ENCODE results near the gene ADARB2.

ADARB2 gene

DNA sequence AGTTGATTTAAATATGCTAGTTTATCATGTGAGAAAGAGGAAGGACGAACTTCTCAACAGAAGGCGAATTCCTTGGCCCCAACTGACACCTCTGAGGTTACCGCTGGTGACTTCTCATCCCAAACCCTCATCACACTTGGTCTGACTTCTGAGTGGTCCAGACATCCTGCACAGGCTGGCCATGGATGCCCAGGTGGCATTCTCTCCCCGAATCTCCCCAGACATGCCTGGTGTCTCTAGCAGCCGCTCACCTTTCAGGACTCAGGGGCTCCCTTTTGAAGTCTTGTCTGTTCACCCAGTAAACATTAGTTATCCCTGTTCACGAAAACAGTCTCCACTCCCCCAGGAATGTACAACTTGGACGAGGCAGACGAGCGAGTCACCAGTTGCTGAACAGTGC, 157.7 kb downstream of the ADARB2 start:
- no peak for DNase-seq

GRCh38 chr10:1579141-1579491, 158.2 kb downstream of the ADARB2 start:
- no peak for DNase-seq

DNA sequence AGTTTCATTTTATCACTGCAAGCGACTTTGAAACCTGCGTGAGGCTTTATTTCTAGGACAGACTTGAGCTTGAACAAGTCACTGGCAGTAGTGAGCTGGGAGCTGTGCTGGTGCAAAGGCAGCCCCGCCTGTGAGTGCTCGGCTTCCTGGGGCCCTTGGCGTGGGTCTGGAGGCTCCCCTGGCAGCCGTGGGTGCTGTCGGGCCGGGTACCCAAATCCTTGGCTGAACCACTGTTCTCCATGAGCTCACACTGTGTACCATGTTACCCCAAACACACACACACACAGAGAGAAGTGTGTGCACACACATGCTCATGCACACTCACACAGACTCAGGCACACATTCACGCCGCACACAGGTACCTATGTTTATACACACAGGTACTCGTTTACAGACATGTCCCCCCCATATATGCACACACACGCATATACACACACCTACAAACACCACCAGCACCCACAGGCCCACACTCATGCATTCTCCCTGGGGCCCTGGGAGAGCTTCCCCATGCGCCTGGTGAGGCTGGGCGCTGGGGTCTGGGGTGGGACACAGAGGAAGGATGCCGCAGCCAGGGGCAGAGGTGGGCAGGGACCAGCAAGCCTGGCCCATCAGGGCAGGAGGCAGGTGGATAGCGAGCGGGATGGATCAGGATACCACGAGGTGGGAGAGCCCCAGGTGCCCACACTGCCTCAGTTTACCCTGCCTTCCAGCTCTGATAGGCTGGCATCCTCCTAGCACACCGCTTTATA, 158.8 kb downstream of the ADARB2 start:
- DNase-seq: no peak

DNA sequence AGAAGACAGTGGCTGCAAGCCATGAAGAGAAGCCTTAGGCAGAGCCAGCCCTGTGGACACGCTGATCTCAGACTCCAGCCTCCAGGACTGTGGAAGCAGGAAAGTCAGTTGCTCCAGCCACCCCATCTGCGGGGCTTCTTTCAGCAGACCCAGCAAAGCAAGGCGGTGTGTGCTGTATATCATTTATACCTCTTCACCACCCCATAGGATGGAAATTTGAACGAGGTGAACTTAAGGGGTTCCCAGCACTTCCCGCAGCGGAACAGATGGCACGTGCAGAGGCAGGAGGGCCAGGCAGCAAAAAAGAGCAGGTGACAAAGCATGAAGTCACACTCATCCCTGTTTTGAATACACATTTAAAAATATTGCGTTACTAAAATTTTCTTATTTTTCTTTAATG, 159.4 kb downstream of the ADARB2 start:
- DNase-seq: no peak

GRCh38 chr10:1577373-1577770, 160.0 kb downstream of the ADARB2 start:
- no peak for DNase-seq

GRCh38 chr10:1576467-1577372, 160.6 kb downstream of the ADARB2 start:
- DNase-seq: no peak

DNA sequence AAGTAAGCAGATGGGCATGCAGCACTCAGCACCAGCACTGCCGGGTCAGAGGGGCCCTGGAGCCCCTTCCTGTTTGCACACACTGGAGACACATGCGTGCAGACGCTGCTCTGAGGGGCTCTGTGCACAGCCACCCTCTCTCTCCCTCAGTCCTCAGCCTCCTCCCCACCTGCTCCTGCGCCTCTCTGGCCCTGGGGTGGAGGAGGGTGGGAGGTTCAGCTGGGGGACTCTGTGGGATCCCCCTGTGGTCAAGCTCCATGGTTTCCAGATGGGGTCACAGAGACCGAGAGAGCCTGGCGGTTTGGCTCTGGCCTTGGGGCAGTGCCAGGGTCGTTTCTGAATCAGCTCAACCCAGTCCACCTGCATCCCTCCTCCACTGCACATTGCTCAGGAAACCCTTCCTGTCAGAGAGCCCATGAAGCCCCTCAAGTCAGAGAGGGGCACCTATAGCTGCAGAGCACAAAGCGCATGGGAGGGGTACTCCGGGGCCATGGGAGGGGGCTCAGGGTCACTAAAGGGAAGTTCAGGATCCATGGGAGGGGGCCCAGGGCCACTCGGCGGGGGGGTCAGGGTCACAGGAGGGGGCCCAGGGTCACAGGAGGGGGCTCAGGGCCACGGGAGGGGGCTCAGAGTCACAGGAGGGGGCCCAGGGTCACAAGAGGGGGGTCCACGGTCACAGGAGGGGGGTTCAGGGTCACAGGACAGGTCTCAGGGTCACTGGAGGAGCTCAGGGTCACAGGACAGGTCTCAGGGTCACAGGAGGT, 161.7 kb downstream of the ADARB2 start:
- no peak for DNase-seq

DNA sequence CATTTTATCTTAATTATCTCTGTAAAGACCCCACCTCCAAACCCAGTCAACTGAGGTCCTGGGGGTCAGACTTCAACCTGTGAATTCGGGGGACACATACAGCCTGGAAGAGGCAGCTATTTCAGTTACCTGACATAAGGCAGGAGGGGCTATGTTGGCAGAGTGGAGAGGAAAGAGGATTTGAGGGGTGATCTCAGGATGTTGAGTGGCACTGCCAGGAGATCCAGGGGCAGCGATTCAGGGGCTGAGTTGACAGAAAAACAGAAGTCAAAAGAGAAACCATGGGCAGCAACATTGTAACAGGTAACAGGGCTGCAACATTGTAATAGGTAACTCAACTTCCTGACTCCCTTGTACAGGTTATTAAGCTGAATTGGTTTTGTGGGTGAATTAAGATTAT, 162.6 kb downstream of the ADARB2 start:
- DNase-seq: no peak

- DNase-seq: no peak
Measured at GRCh38 chr10:1573981-1574380, 163.3 kb downstream of the ADARB2 start.

DNA sequence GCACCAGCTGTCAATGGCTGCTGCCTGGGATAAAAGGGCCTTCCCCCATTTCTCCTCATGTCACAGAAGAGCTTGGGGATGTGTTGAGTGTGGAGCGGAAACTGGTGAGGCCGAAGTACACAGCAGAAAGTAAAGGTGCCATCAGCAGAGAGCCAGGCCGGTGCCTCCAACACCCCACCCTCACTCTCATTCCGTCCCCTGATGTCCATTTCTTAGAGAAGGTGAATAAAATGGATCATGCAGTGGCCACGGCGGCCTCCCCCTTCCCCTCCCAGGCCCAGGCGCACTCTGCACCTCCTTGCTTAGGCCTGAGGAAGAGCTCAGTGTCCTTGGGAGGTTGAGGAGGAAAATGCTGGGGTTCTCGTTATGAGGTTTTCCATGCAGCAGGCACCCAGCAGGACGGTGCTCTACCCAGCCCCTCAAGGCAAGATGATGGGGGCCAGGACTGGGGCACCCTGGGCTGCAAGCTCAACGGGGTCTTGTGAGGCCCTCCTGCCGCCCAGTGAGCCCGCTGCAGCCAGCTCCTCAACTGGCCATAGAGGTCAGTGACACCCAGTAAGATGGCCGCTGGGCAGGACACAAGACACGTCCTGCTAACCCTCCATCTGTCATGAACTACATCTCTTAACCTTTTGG, 163.9 kb downstream of the ADARB2 start:
- no peak for DNase-seq

DNA sequence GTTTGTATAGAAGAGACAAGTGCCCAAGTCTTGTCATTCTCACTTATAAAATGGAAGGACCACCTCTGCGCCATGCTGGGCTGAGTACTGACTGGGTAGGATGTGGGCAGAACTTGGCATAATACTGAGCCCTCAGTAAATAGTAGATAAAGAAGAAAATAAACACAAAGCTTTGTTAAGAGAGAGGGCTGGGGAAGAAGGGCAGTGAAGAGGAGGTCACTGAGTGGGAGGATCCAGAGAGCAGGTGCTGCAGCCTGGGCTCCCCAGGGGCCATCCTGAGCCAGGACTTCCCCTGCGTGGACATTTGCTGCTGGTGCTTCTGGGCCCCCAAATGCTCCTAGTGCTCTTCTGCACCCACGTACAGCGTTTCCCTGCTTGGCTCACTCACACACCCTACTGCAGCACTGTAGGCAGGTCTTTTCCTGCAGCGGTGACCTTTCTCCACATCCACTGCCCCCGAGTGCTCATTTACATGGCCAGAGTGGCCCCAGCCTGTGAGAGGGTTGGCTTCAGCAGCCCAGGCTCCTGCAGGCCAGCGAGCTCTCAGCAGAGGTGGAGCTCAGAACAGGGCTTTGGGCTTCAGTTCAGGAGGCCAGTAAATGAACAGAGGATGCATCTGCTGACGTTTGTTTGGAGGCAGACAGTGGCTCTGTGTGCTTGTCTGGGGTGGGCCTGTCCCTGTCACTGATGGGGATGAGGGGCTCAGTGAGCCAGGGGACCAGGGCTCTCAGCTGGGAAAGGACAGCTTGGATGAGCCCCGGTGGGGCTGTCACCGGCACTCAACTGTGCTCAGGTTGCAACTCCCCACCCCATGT, 164.6 kb downstream of the ADARB2 start:
- no peak for DNase-seq

DNA sequence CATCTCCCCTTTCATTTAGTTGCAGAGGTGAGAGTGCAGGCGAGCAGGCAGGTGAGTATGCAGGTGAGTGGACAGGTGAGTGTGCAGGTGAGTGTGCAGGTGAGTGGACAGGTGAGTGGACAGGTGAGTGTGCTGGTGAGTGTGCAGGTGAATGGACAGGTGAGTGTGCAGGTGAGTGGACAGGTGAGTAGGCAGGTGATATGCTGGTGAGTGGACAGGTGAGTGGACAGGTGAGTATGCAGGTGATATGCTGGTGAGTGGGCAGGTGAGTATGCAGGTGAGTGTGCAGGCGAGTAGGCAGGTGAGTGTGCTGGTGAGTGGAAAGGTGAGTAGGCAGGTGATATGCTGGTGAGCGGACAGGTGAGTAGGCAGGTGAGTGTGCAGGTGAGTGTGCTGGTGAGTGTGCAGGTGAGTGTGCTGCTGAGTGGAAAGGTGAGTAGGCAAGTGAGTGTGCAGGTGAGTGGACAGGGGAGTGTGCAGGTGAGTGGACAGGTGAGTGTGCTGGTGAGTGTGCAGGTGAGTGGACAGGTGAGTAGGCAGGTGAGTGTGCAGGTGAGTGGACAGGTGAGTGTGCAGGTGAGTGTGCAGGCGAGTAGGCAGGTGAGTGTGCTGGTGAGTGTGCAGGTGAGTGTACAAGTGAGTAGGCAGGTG, 165.6 kb downstream of the ADARB2 start:
- no peak for DNase-seq

DNA sequence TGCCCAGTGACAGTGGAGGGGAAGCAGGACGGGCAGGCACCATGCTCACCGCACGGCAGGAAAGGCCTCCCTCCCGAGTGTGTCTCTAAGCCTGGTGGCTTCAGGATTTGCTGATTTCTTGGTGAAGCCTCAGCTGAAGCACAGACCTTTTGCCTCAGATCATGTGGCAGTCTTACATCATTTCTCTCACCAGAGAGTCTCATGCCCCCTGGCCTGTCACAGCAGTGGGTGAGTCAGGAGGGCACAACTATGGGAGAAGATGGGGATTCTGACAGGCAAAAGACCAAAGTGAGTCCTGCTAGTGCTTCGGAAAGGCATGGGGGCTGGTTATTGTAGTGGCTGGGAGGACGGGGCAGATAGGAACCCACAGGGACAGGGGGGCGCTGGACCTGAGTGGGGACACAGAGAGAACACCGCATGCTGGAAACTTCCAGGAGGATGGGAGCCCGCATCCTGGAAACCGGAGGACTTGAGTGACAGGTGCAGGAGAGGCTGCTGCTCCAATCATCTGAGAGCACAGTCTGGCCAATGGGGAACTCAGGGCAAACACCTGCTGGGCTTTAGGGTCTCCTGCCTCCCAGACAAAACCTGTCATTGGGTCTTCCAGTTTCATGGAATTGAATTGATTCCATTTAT, 166.8 kb downstream of the ADARB2 start:
- DNase-seq: no peak

- no peak for DNase-seq
Measured at GRCh38 chr10:1569208-1569607, 168.1 kb downstream of the ADARB2 start.

DNA sequence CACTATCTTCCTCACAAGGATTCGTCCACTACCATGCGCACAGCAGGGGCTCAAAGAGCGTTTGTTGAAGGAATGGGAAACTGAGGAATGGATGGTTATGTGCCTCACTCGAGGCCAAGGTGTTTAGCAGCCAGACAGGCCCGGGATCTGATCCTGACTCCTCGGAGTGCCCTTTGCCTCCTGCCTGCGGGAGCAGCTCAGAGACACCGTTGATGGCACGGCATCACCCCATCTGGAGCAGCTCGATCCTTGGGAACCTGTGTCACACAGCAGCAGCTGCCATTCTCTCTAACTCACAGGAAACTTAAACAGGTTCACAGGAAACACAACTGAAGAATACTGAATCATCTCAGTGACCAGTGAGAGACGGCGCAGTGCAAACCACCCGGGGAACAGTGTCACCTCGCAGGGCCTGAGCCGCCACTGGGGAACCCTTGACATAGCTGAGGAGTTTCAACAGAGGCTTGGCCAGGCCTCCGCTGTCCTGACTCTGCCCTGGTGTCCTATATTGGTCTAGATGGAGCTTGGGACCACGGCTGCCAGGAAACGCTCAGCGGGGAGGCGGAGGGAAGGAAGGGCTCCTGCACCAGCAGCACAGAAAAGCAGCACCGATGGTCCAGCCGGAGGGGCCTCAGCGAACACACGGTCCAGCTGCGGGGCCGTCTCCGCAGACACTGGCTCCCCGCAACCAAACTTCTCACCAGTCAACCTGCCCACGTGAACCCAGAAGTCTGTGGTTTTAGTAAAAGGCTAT, 169.4 kb downstream of the ADARB2 start:
- no peak for DNase-seq

DNA sequence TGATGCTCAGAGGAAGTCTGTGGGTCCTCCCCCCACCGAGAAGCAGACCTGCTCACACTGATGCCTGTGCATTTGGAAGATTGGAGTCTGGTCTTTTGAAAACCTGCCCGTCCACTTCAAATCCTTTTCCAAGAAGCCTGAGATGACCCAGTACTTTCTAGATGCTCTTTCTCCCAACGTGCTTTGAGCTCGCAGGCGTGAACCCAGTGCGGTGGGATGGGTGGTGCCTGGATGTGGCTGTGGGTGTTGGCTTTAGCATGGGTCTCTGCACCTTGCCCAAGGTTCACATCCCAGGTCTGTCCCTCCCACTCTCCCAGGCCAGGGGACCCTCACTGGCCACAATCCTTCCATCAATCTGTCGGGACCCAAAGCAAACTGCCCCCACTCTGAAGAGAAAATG, 170.2 kb downstream of the ADARB2 start:
- DNase-seq: no peak

- DNase-seq: no peak
Measured at GRCh38 chr10:1564791-1565190, 172.5 kb downstream of the ADARB2 start.

DNA sequence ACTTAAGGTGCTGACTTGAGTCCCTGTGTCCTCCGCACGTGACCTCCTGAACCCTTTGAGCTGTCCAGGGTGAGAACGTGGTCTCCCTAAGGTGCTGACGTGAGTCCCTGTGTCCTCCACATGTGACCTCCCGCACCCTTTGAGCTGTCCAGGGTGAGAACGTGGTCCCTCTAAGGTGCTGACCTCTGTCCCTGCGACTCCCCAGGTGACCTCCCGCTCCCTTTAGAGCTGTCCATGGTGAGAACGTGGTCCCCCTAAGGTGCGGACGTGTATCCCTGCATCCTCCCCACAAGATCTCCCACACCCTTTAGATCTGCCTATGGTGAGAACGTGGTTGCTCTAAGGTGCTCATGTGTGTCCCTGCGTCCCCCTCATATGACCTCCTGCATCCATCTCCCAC, 174.3 kb downstream of the ADARB2 start:
- DNase-seq: no peak

DNA sequence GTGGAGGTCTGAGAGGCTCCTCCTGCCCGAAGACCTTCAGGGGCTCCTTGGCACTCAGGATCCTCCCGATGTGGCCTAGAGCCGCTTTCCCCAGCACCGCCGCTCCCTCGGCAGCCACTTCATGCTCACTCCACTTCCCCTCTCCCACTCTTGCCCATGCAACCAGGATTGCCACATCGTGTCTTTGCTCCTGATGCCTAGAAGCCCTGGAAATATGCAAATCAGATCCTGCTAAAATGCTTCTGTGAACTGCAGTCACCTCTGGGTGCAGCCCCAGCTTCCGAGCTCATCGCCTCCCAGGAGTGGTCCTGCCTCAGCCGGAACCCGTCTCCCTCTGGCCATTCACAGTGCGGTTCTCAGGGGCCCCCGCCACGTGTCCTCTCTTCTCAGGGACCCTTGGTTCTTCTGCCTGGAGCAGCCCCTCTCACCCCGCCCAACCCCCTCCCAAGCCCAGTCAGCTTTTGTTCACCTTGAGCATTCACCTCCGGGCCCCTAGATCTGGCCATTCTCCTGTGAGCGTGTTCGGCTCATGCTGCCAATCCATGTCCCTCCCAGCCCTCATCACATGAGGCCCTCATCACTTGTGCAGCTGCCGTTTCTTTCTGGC, 175.5 kb downstream of the ADARB2 start:
- no peak for DNase-seq

Data from AML-193 (cell line).